Cardiac fibroblast (primary cell): ENCODE data around the gene LEMD2.

Experiments
- DNase-seq, 2 donors: peaks; one replicate each; pipeline versions ENCODE4 v3.0.0 to v3.0.0-alpha.2; 2010; ENCODE audit warnings: low read depth in 2 of 2
- H3K4me3 ChIP-seq, 2 donors: replicated peaks in 1 of 2; 1 replicate in 1 of 2; 2 replicates in 1 of 2; pipeline ENCODE4 v1.5.1; 2011; ENCODE audit warnings: low read depth in 2 of 2, low read length in 2 of 2, mild to moderate bottlenecking in 2 of 2, moderate library complexity in 1 of 2
- TF ChIP-seq, protein P1 (sequence below): IDR thresholded peaks from one replicate; pipeline ENCODE4 v1.5.1; 2011; ENCODE audit warnings: low read depth, mild to moderate bottlenecking, low read length, inconsistent platforms

The LEMD2 gene

DNA sequence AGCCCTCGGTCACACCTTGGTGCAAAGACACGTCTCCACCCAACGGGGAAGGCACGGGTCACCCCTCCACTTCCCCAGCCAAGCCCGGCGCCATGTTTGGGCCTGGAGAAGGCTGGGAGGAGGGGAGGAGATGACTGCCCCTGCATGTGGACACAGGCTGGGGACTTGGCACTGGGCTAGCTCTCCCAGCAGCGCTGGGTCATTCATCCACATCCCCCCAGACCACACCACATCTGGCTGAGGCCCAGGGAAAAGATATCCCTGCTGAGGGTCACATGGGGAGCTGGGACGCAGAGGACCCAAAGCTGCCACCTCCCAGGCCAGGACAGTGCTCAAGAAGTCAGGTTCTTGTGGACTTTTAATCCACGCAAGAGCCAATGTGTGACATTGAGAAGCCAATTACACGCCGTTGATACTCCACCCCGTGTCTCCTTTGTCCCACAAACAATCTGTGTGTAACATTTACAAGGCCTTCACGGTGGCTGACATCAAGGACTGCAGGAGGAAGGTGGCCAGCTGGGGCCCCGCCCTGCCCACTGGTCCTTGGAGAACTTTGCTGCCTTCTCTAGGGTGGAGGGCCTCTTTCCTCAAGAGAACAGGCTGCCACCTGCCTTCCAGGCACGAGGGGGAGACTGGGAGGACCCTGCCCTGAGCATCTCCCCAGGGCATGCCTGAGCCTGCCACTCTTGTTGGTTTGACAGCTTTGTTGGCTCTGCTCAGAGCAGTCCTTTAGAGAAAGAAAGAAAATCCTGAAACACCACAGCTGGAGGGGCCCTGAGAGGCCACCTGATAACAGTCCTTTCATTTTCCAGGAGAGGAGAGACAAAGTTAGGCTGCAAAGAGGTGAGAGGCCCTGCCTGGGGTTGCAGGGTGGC is 36.9 kb downstream of the LEMD2 start:
- DNase-seq, result no peak
- no peak overlapping the region for H3K4me3 ChIP-seq
- TF ChIP-seq, protein P1, sequence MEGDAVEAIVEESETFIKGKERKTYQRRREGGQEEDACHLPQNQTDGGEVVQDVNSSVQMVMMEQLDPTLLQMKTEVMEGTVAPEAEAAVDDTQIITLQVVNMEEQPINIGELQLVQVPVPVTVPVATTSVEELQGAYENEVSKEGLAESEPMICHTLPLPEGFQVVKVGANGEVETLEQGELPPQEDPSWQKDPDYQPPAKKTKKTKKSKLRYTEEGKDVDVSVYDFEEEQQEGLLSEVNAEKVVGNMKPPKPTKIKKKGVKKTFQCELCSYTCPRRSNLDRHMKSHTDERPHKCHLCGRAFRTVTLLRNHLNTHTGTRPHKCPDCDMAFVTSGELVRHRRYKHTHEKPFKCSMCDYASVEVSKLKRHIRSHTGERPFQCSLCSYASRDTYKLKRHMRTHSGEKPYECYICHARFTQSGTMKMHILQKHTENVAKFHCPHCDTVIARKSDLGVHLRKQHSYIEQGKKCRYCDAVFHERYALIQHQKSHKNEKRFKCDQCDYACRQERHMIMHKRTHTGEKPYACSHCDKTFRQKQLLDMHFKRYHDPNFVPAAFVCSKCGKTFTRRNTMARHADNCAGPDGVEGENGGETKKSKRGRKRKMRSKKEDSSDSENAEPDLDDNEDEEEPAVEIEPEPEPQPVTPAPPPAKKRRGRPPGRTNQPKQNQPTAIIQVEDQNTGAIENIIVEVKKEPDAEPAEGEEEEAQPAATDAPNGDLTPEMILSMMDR, result no peak

DNA sequence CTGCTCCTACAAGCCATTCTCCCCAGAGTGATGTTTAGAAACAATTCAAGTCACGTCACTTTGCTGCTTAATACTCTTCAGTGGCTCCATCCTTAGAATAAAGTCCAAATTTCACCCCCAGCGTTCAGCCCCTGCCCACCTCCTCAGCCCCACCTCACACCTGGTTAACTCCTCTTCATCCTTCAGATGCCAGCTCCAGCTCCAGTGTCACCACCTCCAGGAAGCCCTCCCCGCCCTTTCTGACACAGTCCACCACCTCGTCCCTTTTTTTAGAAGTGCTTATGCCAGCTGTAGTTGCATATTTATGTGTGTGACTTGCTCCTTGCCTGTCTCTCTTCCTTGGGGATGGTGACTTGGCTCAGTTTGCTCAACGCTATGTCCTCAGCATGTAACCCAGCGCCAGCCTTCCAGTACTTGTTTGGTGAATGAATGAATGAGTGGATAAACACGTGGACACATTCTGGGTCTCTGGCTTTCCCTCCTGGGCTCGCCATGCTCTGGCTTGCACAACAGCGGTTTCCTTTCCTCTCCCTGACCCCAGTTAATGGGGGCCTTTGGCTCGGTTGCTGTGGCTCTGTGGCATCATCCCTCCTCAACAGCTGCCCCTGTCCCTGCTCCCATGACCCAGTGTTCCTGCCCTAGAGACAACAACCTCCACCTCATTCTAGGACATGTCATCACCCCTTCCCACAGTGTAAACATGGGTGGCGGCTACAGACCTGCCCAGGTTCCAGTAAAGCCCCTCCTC is 38.5 kb downstream of the LEMD2 start:
- TF ChIP-seq, protein P1, result no peak
- DNase-seq, result peak in 1 of 2 donors; percentile 63
- no peak overlapping the region for H3K4me3 ChIP-seq

DNA sequence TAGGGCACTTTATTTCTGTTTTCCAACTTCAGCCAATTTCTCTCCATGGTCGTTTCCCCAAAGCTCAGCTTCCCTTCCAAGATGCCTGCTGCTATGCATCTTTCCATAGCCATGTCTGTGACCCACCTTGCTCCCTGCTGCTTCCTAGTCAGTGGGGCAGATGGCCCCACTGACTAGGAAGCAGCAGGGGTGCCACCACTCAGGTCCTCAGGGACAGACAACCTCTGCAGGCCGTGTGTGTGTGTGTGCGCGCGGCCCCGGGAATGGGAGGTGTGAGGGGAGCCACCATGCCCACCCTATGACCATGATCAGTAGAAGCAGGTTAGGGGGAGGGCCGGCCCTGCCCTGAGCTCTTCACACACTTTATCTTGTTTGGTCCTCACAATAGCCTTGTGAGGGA is 39.5 kb downstream of the LEMD2 start:
- DNase-seq, result no peak
- H3K4me3 ChIP-seq, result no peak overlapping the region
- TF ChIP-seq, protein P1, result no peak

DNA sequence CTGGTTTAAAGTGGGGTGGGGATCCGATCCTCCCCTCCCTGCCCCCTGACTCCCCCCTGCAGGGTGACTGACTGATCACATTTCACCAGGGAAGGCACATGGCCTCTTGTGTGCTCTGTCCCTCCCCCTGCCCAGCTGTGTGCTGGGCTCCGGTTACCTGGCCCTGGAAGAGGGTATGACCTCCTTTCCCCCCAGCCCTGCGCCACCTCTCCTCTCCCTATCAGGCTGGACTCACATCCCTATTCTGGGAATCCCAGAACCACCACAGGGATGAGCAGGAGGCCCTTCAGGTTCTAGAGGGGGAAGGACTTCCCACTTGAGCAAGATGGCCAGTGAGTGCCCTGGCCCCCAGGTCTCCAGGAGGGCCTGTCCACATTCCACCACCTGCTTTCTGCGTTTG is 40.1 kb downstream of the LEMD2 start:
- DNase-seq, result no peak
- TF ChIP-seq, protein P1, result no peak
- H3K4me3 ChIP-seq, result no peak overlapping the region

DNA sequence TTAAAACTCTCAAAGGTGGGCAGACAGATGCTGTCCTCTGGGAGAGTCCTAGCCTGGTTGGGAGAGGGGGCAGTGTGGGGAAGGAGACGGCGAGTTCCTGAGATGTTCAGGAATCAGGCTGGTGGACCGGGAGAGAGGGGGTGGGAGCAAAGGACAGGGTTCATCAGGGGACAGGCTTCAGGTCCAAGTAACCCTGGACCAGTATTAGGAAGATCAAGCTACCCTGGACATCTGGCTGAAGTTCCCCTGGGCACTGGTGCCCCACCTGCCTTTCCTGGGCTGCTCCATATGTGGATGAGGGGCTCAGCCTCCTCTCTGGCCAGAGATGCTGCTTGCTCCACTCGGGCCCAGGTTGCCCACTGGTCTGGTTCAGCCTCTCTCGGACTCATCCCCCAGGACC is 41.1 kb downstream of the LEMD2 start:
- TF ChIP-seq, protein P1, result no peak
- DNase-seq, result no peak
- no peak overlapping the region for H3K4me3 ChIP-seq

DNA sequence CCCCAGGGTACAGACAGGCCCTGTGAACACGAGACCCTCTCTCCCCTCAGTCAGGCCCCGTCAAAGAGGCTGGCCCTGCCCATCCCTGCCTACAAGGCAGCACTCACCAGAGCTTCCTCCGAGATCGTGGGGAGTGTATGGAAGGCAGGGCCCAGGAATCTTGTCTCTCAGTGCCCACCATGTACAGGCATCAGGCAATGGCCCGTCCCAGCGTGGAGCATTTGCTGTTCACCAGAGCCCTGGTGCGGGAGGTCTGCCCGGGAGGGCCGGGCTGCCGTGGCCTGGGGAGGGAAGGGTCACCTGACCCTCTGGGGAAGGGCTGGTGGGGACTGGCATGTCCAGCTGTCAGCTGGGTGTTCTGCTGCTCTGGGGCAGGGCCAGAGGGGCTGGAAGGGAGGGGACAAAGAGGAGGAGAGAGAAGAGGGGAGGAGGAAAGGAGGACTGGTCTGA is 42.3 kb downstream of the LEMD2 start, which contains the start of gene IP6K3:
TSS of gene IP6K3 (minus strand) at position 255 of the 450 bp plus-strand sequence. CDS start 11,429 bp downstream, outside the sequence.
- peak within 1 kb of the TSS; percentile 1 to 21 for H3K4me3 ChIP-seq
- TF ChIP-seq, protein P1, result no peak
- DNase-seq, result no peak
